Activated T-cell treated with anti-CD3 and anti-CD28 coated beads, Interleukin-2, amount 50 U/mL, for 4 hours (primary cell): ENCODE results near the gene CACNA1A. TPM values are rescaled to one million over a fixed set of nuclear protein-coding genes. Genes with fewer than 3 reads are reported as not detected.

ENCODE experiments used
- ATAC-seq, 2 donors: fragments of 200-7000 bp; cut with Tn5 transposase; one replicate each; pipeline ENCODE4 v1.10.0; 2021
- DNase-seq: peaks from one replicate; pipeline ENCODE4 v3.0.0-alpha.2; 2020
- H3K27me3 Mint-ChIP-seq: one replicate; pipeline ENCODE4 v1.8.0; 2021; ENCODE audit warnings: low read depth, mixed read lengths
- H3K36me3 Mint-ChIP-seq: one replicate; pipeline ENCODE4 v1.8.0; 2022; ENCODE audit warnings: mixed read lengths; ENCODE audit not compliant: insufficient read depth
- H3K4me1 Mint-ChIP-seq: one replicate; pipeline ENCODE4 v1.8.0; 2021; ENCODE audit warnings: low read depth, mixed read lengths
- H3K4me3 Mint-ChIP-seq: one replicate; pipeline ENCODE4 v1.8.0; 2021; ENCODE audit warnings: mild to moderate bottlenecking, moderate library complexity, mixed read lengths
- H3K9me3 Mint-ChIP-seq: one replicate; pipeline ENCODE4 v1.8.0; 2021; ENCODE audit warnings: mixed read lengths
- total RNA-seq, 3 donors: library from RNA; stranded (reverse); gene quantifications; one replicate each; pipeline ENCODE4 v1.2.1, GENCODE V29; 2021

Gene CACNA1A
- total RNA-seq, 3 donors from 2014 or later = 0.16 to 0.43 (median 0.20) TPM

DNA sequence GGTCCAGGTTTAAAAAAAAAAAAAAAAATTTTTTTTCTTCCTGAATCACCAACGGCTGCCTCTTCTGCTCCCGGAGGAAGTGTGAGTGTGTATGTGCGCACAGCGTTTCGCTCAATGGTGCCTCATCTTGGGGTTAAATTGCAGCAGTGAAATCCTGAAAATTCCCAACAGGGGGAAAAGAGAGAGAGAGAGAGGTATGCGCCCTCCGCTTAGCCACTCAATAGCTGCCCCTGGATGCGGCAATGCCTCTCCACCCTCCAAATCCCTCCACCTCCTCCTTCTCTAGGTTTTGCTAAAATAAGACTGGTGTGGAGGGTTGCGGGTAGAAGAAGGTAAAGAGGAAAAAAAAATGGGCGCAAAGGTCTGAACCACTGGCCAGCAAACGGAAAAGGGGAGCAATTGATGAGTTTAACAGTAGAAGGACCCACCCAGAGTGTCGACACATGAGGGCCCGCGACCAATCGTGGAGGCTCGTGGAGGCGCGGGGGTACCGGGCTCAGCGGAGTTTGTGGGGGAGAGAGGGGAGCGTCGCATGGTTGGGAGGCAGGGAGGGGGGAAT, 853 bp upstream of the CACNA1A start:
- DNase-seq = no peak
- H3K4me3 Mint-ChIP-seq = no peak overlapping the region
- no peaks in the 10 kb centered on the region for H3K36me3 Mint-ChIP-seq
- H3K9me3 Mint-ChIP-seq = no peaks in the 10 kb centered on the region
- ATAC-seq = no peak
- no peaks in the 10 kb centered on the region for H3K4me1 Mint-ChIP-seq
- H3K27me3 Mint-ChIP-seq = peaks cover 68% of the 10 kb centered on the region

DNA sequence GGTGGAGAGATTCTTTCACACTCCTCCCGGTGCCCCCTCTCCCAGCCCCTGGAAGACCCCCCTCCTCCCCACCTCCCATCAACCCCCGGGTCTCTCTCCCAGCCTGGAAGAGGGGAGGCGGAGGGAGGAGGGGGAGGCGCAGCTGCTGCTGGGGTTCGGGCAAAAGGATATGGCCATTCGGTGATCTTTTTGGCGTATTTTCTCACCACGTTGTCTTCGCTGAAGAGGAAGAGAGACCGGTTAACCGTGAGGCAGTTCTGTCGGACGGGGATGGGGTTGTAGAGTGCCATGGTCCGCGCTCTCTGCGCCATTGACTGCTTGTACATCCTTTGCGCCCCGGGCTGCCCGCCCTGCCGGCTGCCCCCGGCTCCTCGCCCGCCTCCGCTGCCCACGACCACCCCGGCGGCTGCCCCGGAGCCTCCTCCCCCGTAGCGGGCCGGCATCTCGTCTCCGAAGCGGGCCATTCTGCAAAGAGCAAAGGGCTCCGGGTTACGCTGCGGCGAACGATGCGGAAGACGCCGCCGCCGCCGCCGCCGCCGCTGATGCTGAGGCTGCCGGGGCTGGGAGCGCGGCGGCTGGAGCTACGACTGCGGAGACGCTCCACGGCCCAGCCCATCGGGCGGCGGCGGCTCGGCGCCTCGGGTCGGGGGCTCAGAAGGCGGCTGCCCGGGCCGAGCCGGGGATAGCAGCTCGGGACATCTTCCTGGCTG, 363 bp downstream of the CACNA1A start:
- peaks cover 69% of the 10 kb centered on the region for H3K27me3 Mint-ChIP-seq
- DNase-seq (no peak), ATAC-seq (peak; percentile 75 to 78)
- no peak overlapping the region for H3K4me3 Mint-ChIP-seq
- H3K9me3 Mint-ChIP-seq = no peaks in the 10 kb centered on the region
- no peaks in the 10 kb centered on the region for H3K4me1 Mint-ChIP-seq
- H3K36me3 Mint-ChIP-seq = no peaks in the 10 kb centered on the region

DNA sequence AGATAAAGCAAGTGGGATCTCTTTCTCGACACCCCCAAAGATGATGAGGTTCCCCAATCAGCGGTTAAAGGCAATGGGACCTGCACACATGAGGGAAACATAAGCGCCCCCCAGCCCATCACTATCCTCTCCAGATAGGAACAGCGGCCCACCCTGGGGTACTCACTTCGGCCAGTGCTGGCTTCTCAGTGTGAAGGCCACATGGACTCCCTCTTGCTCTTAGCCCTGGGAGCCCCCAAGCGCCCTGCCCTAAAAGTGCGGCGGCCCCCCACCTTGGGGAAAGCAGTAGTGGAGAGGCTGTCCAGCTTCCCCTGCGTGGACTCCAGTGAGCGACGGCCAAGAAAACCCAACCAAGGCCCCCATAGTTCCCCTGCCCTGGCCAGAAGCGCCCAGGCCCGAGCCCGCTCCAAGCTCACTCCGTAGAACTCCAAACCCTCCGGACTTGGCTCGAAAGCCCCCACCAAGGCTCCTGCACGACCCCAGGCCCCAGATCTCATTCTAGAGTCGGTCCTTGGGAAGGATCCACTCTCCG, 1.0 kb downstream of the CACNA1A start:
- DNase-seq (no peak), ATAC-seq (no peak)
- Mint-ChIP-seq H3K36me3 (no peaks in the 10 kb centered on the region), H3K9me3 (peaks cover 3% of the 10 kb centered on the region), H3K27me3 (peaks cover 76% of the 10 kb centered on the region), H3K4me1 (no peaks in the 10 kb centered on the region), H3K4me3 (peak overlapping the region; percentile 47)

DNA sequence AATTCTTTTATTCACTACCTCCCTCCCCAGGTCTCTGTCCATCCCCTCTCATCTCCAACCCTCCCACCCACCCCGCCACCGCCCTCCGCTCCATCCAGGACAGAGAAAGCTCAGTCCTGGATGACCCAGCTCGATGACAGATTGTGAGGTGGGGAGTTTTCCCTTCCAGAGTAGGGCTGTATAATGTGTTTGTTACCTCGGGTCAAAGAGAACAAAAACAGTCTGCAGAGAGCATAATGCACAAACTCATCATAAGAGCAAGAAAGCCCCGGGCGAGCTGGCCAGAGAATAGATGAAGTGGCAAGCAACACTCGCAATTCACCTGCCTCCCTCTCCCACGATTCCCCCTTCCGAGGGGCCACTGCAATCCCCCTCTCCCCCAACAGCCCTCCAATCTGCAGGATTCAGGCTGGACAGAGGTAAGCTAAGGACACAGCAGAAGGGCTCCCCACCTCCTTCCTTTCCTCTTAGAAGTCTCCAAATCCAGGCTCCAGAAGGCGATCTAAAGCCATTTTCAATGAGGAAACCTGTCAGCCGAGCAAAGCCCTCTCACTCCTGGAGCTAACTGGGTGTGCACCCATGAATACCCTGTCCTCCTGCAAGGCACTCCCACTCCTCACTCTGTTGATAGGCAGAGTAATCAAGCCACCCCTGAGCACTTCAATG, 2.6 kb downstream of the CACNA1A start:
- no peak for DNase-seq
- no peak for ATAC-seq
- Mint-ChIP-seq H3K27me3 (peaks cover 72% of the 10 kb centered on the region), H3K36me3 (no peaks in the 10 kb centered on the region), H3K9me3 (peaks cover 3% of the 10 kb centered on the region), H3K4me3 (no peak overlapping the region), H3K4me1 (no peaks in the 10 kb centered on the region)

DNA sequence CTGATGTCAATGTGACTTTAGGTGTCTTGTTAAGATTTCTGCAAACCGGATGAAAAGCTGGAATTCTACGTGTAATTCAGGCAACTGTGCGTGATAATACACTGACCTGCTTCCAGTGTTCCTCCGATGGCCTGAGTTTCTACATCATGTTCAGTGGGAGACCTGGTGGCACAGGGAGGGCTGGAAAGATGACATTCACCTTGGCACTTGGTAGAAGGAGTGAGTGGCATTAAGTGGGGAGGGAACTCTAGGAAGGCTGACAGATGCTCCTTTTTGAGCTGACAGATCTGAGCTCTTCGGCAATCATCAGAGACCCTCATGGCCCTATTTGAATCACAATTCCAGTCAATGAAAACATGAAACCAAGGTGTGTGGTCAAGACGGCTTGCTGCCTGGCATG, 4.0 kb downstream of the CACNA1A start:
- H3K9me3 Mint-ChIP-seq = peaks cover 3% of the 10 kb centered on the region
- no peak overlapping the region for H3K4me3 Mint-ChIP-seq
- H3K36me3 Mint-ChIP-seq = no peaks in the 10 kb centered on the region
- no peaks in the 10 kb centered on the region for H3K4me1 Mint-ChIP-seq
- peaks cover 59% of the 10 kb centered on the region for H3K27me3 Mint-ChIP-seq
- no peak for DNase-seq
- no peak for ATAC-seq

DNA sequence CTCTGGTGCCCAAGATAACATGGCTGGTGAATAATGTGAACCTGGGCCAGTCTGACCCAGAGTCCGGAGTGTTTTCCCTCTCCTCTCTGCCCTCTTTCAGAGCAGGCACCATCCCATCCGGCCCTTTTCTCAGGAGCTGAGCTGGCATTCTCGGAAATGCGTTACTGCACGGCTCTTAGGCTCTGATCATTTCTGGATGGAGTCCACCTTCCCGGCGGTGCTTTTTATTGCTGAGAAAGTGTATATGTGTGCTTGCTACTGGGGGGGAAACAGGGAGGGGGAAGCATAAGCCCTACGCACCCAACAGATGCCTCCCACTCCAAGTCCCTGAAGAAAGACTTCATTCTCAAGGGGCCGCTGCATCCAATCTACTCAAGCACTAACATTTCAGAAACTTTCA, 6.6 kb downstream of the CACNA1A start:
- Mint-ChIP-seq H3K4me3 (no peak overlapping the region), H3K9me3 (peaks cover 3% of the 10 kb centered on the region), H3K36me3 (no peaks in the 10 kb centered on the region), H3K4me1 (no peaks in the 10 kb centered on the region), H3K27me3 (peaks cover 50% of the 10 kb centered on the region)
- ATAC-seq (no peak), DNase-seq (no peak)

DNA sequence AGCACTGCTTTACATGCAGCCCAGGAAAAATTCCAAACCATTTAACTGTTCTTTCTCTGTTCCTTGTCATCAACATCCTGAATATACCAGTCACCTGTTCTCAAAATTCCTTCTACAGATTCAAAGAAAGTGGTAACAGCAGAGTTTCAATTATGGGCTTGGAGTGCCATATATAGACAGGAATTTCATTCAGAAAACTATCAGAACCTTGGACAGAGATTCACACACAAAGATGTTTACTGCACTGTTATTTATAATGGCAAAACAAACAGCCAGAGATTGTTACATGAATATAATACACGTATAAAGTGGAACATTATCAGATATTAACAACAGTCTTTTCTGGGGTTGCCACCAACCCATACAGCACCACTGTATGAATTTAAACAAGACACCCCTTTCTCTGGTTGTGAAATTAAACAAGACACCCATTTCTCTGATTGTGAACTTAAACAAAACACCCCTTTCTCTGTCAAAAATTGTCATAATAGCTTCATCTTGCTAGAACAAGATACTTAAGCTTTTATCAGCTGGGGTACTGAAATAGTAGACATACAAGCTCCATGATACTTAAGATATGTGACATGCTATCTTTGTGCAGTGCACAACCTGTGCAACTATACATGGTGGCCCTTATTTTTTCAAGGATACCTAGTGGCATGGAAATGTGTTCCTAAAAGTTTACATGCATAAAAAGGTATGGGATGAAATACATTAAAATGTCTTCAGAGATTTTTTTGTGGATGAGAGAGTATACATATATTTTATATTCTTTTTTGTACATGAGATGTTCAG, 12.6 kb downstream of the CACNA1A start:
- Mint-ChIP-seq H3K36me3 (no peaks in the 10 kb centered on the region), H3K4me1 (no peaks in the 10 kb centered on the region), H3K9me3 (peaks cover 6% of the 10 kb centered on the region), H3K4me3 (no peak overlapping the region), H3K27me3 (peaks cover 29% of the 10 kb centered on the region)
- ATAC-seq (no peak), DNase-seq (no peak)

DNA sequence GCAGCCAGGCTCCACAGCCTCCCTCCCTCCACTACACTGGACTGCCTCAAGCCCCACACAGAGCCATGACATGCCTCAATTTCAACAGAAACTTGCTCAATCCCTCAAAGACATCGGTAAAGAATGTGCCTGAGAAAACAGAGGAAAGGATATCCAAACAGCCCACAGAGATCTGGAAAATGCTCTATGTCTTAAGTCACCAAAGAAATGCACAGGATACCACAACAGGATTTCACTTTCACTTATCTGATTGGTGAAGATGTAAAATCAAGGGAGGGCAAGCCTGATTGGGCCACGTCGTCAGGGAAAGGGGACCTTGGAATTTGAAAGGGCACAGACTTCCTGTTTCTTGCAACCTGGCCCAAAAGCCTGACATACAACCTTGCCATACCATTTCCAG, 14.2 kb downstream of the CACNA1A start:
- no peaks in the 10 kb centered on the region for H3K36me3 Mint-ChIP-seq
- H3K9me3 Mint-ChIP-seq = peaks cover 6% of the 10 kb centered on the region
- no peaks in the 10 kb centered on the region for H3K4me1 Mint-ChIP-seq
- no peak for DNase-seq
- peaks cover 35% of the 10 kb centered on the region for H3K27me3 Mint-ChIP-seq
- ATAC-seq = no peak
- H3K4me3 Mint-ChIP-seq = no peak overlapping the region

DNA sequence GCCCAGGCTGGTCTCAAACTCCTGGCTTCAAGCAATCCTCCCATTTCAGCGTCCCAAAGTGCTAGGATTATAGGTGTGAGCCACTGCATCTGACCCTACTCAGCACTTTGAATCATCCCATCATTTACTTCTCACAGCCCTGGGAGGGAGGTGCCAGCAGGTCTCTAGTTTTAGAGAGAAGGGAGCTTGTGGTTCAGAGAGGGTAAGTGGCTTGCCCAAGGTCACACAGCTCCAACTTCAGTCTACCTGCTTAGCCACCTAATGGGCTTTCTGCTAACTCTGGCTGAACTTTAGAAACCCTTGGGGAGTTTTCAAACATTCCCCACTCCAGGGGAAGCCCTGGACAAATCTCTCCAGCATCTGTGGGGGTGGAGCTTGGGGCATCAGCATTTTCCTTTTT, 18.3 kb downstream of the CACNA1A start:
- no peak for DNase-seq
- Mint-ChIP-seq H3K4me3 (no peak overlapping the region), H3K4me1 (no peaks in the 10 kb centered on the region), H3K27me3 (peaks cover 40% of the 10 kb centered on the region), H3K36me3 (no peaks in the 10 kb centered on the region), H3K9me3 (peaks cover 10% of the 10 kb centered on the region)
- no peak for ATAC-seq

DNA sequence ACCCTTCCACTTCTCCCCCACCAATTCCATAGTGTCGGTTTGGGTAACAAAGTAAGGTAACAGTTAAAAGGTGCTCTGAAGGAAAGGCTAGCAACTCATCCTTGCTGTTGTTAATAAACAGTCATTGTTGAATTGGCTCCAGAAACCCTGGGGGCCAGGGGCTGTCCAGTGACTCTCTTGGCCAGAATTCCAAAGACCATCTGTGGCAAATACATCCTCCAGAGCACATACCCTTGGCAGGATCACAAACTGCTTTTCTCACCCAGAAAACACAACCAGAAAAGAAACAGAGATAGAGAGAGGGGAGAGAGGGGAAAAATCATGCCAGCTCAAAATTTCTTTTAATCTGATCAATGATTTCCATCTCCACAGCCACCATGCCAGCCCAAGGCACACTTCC, 22.1 kb downstream of the CACNA1A start:
- H3K36me3 Mint-ChIP-seq = no peaks in the 10 kb centered on the region
- H3K9me3 Mint-ChIP-seq = peaks cover 11% of the 10 kb centered on the region
- no peak overlapping the region for H3K4me3 Mint-ChIP-seq
- H3K27me3 Mint-ChIP-seq = peaks cover 30% of the 10 kb centered on the region
- no peaks in the 10 kb centered on the region for H3K4me1 Mint-ChIP-seq
- DNase-seq (no peak), ATAC-seq (no peak)

DNA sequence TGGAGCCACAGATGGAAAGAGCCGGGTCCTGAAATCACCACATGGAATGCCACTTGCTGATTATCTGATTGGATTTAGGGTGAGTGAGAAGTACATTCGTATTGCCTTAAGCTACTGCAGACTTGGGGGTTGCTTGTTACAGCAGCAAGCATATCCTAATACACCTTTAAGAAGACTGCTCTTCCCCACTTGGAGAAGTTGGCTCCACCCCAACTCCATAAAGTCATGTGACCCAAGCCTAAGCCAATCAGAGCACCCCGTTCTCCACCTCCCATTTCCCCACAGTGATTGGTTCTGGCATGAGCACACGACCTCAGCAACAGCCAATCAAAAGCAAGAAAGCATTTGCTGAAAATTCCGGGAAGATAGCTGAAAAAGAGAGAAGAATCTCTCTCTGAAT, 23.1 kb downstream of the CACNA1A start:
- H3K4me3 Mint-ChIP-seq = no peak overlapping the region
- peaks cover 11% of the 10 kb centered on the region for H3K9me3 Mint-ChIP-seq
- no peak for DNase-seq
- H3K4me1 Mint-ChIP-seq = no peaks in the 10 kb centered on the region
- no peak for ATAC-seq
- H3K36me3 Mint-ChIP-seq = no peaks in the 10 kb centered on the region
- peaks cover 29% of the 10 kb centered on the region for H3K27me3 Mint-ChIP-seq

DNA sequence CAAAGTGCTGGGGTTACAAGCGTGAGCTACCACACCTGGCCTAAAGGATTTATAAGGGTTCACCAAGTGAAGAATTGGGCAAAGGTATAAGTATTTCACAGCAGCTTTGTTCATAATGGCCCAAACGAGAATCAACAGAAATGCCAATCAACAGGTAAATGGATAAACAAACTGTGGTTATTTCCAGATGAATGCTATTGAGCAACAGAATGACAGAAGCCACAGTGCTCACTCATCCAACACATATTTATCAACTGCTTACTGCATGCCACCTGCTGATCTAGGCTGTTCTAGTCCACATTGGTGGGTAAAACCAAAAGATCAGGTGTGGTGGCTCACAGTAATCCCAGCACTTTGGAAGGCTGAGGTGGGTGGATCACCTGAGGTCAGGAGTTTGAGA, 27.7 kb downstream of the CACNA1A start:
- H3K9me3 Mint-ChIP-seq = peaks cover 35% of the 10 kb centered on the region
- H3K4me1 Mint-ChIP-seq = no peaks in the 10 kb centered on the region
- DNase-seq (no peak), ATAC-seq (no peak)
- H3K36me3 Mint-ChIP-seq = no peaks in the 10 kb centered on the region
- no peak overlapping the region for H3K4me3 Mint-ChIP-seq
- peaks cover 34% of the 10 kb centered on the region for H3K27me3 Mint-ChIP-seq

DNA sequence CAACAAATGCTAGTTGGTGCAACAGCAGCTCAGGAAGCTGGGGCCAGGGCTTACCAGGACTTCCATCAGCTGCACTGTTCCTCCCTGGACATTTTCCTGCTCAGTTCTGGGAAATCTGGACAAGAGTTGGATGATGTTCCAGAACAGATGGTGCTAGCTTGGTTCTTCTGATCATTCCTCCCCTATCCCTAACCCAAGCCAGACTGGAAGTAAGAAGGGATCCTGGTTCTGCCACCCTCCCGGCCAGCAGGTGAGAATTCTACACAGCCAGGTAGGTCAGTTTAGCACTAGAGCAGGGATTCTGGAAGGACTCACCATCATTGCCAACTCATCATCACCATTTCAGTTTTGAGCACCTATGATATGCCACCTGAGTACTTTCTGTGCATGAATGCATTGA, 30.2 kb downstream of the CACNA1A start:
- DNase-seq (no peak), ATAC-seq (no peak)
- Mint-ChIP-seq H3K36me3 (no peaks in the 10 kb centered on the region), H3K4me3 (no peak overlapping the region), H3K27me3 (peaks cover 30% of the 10 kb centered on the region), H3K9me3 (peaks cover 28% of the 10 kb centered on the region), H3K4me1 (no peaks in the 10 kb centered on the region)

DNA sequence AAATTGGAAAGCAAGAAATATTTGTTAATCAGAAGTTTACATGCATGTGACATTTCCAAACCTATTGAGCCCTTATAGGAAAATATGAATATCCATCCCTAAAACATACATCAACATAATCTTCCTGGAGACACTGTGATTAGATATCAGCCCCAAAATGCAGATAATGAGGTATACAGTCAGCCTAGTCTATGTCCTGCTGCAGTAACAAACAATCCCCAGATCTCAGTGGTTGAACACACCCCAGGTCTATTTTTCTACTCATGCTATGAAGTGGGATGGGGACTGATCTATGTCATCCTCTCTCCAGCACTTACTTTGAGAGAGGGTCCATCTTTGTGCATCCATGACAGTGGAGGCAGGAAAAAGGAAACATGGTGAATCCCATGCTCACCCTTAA, 31.2 kb downstream of the CACNA1A start:
- Mint-ChIP-seq H3K4me1 (no peaks in the 10 kb centered on the region), H3K9me3 (peaks cover 32% of the 10 kb centered on the region), H3K36me3 (no peaks in the 10 kb centered on the region), H3K4me3 (no peak overlapping the region), H3K27me3 (peaks cover 33% of the 10 kb centered on the region)
- DNase-seq = no peak
- no peak for ATAC-seq
